T-helper 22 cell (primary cell): ENCODE data around the gene PRND.
A peak's percentile ranks its signal among the peaks of the same experiment; 100 is the strongest.
"Not testable (repeated sequence)": the region's sequence is repeated elsewhere in the genome, so short reads cannot be mapped to it uniquely, and the experiment has no call there.

Experiments used
- DNase-seq: peaks from one replicate; pipeline ENCODE4 v3.0.0-alpha.2; 2020; ENCODE audit warnings: low read depth

Gene PRND

GRCh38 chr20:4737857-4738627 is 16.3 kb downstream of the PRND start:
- DNase-seq, result no peak

GRCh38 chr20:4740774-4741431 is 19.2 kb downstream of the PRND start:
- DNase-seq, result peak; percentile 17

- no peak for DNase-seq
These were observed 27.1 kb downstream of the PRND start for GRCh38 chr20:4748847-4749246.

DNA sequence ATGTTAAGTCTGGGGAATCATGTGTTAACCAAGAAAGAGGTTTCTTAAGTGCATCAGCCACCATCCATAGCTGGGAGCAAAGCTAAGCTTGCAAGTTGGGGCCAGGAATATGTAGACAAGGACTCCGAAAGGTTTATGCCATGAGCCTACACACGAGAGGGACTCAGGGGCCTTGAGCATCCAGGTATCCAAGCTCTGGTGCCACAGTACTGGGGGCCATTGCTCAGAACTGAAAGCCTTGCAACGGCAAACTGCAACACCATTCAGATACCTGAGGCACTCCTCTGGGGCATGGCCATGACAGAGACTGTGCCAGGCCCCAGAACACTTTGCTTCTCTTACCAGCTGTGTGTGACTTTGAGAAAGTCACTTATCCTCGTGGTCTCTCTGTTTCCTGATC is 27.6 kb downstream of the PRND start:
- no peak for DNase-seq

GRCh38 chr20:4750381-4750780 is 28.7 kb downstream of the PRND start:
- no peak for DNase-seq

GRCh38 chr20:4759100-4759884 is 37.6 kb downstream of the PRND start:
- DNase-seq, result peak; percentile 2

GRCh38 chr20:4763261-4763660 is 41.6 kb downstream of the PRND start:
- DNase-seq, result no peak

GRCh38 chr20:4763723-4764510 is 42.2 kb downstream of the PRND start:
- no peak for DNase-seq

DNA sequence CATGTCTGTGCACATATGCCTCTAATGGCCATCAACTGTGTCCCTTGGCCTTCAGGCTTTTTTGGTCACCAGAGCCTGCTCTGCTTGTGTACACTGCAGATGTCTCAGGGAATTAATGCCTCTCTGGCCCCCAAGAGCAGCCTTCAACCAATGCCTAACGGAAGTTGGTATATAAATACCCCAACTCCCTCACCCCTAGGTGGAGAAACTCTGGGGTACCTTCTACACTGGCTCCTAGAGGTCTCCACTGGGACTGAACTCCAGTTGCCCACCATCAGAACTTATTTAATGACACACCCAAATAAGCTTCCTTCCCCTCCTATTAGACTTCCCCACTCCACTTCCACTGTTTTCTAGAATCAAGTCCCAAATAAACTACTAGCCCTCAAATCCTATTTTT is 43.1 kb downstream of the PRND start:
- no peak for DNase-seq

GRCh38 chr20:4765681-4766080 is 44.0 kb downstream of the PRND start:
- no peak for DNase-seq

DNA sequence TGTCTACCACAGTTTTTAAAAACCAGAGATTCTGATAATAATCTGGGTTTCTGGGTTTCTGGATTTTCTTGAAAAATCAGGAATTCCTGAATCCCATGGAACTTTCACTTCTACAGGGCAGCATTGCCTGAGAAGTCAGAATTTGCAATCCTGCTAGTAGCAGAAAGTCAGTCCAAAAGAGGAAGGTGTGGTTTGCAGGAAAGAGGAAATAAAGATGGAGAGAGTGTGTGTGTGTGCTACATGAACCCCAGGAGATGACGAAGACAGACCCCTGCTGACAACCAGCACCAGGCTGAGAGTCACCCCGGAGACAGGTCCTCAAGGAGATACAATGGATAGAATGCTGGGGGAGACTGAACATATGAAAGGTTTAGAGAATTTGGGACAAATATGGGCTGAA is 44.9 kb downstream of the PRND start:
- DNase-seq, result no peak

GRCh38 chr20:4767084-4767483 is 45.4 kb downstream of the PRND start:
- DNase-seq, result no peak

DNA sequence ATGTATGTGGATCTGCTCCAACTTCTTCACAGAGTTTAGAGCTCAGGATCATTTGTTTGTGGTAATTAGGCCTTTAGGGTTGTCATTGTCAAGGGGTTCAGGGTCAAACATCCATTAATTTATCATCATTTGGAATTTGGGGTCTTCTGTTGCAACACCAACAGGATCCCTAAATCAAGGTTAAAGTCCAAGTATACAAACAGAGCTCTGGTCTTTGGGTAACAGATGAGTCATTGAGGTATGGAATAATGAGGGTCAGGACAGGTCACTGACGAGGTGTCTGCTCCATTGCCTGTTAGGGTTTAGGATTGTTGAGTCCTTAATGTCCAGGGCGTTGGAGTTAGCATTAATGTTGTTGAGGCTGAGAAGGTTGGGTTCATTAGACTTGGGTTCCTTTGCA is 47.6 kb downstream of the PRND start:
- DNase-seq, result no peak

- no peak for DNase-seq
These were observed 48.3 kb downstream of the PRND start for GRCh38 chr20:4770026-4770425.

- no peak for DNase-seq
These were observed 49.3 kb downstream of the PRND start for GRCh38 chr20:4771004-4771403.

- no peak for DNase-seq
These were observed 50.4 kb downstream of the PRND start for GRCh38 chr20:4772132-4772531.

DNA sequence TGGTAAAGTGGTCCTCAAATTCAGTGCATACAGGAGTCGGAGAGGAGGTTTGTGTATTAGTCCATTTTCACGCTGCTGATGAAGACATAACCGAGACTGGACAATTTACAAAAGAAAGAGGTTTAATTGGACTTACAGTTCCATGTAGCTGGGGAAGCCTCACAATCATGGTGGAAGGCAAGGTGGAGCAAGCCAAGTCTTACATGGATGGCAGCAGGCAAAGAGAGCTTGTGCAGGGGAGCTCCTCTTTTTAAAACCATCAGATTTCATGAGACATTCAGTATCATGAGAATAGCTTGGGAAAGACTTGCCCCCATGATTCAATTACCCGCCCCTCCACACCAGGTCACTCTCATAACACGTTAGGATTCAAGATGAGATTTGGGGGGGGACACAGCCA is 51.3 kb downstream of the PRND start:
- DNase-seq, result not testable (repeated sequence)

- DNase-seq, result no peak
These were observed 52.0 kb downstream of the PRND start for GRCh38 chr20:4773736-4774135.

- no peak for DNase-seq
These were observed 52.5 kb downstream of the PRND start for GRCh38 chr20:4774207-4774606.

DNA sequence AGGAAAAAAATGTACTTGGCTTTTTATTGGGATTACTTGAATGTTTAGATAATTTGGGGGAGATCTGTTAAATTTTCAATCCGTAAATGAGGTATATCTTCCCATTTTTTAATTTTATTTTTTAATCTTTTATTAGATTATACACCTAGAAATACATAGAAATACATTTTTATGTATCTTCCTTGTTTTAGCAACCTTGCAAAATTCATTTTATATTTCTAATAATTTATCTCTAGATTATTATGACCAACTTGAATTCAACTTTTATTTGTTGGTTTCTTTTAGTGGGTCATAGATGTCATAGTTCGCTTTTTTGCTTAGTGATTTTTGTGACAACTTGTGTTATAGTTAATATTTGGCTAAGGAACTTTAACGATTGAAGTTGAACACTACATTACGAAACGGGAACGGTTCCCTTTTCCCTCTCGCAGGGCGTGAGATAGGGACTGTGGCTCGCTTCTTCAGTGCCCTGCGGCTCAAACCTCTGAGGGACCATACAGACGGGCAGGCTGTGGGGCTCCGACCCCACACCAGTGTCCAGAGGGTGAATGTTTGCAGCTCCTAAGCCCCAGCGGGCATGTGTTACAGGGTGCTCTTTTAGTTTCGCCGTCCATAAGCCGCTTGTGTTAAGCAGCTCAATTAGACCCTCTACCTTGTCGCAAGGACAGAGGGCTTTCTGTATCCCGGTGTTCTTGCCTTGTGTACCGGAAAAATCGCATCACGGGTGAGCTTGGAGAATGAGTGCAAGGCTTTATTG is 53.8 kb downstream of the PRND start:
- no peak for DNase-seq

GRCh38 chr20:4776079-4776630 is 54.4 kb downstream of the PRND start:
- DNase-seq, result no peak
